PC-9 (cell line): ENCODE results near the gene KLRC3.

Source experiments
- CTCF ChIP-seq: fragments of 200-600 bp; sonication (generic); conservative IDR thresholded peaks from 2 replicates; pipeline ENCODE4 v1.6.1; 2017; ENCODE audit warnings: mixed run types, antibody characterized with exemption, mild to moderate bottlenecking, moderate library complexity
- EZH2 ChIP-seq: fragments of 200-600 bp; sonication (generic); IDR thresholded peaks from 2 replicates; pipeline ENCODE4 v1.8.0; 2017; ENCODE audit warnings: antibody characterized with exemption, low read depth

GRCh38 chr12:10392394-10392930 is 27.9 kb downstream of the KLRC3 start:
- TF ChIP-seq CTCF = no peak
- no peak for TF ChIP-seq EZH2
